H1 (cell line): ENCODE data around the gene RFPL3. TPM values are rescaled to one million over a fixed set of nuclear protein-coding genes. Genes with fewer than 3 reads are reported as not detected.

Experiments used
- GTF2F1 ChIP-seq: IDR thresholded peaks from 2 replicates; pipeline ENCODE4 v1.6.1; 2012; ENCODE audit warnings: low read depth, low read length, improper control_type of control experiment, borderline replicate concordance
- KDM5A ChIP-seq: fragments of 200-600 bp; IDR thresholded peaks from 2 replicates; pipeline ENCODE4 v1.7.1; 2012; ENCODE audit warnings: mild to moderate bottlenecking, low read length, inconsistent platforms, mixed read lengths
- RBBP5 ChIP-seq: IDR thresholded peaks from 2 replicates; pipeline ENCODE4 v1.7.1; 2012; ENCODE audit warnings: low read depth, mild to moderate bottlenecking, inconsistent platforms, low read length, moderate library complexity, borderline replicate concordance
- SAP30 ChIP-seq: fragments of 300-600 bp; sonication (generic); IDR thresholded peaks from 2 replicates; pipeline ENCODE4 v1.7.1; 2012; ENCODE audit warnings: low read length, moderate library complexity, mild to moderate bottlenecking, inconsistent platforms; ENCODE audit not compliant: insufficient read depth, insufficient replicate concordance
- SIN3A ChIP-seq, 2 experiments: IDR thresholded peaks in 1 of 2; conservative IDR thresholded peaks in 1 of 2; 2 replicates each; pipeline ENCODE4 v1.6.1; 2011 to 2012; ENCODE audit warnings: low read length in 2 of 2, improper control_type of control experiment in 1 of 2, low read depth in 1 of 2, mild to moderate bottlenecking in 1 of 2
- SP4 ChIP-seq: IDR thresholded peaks from 2 replicates; pipeline ENCODE4 v1.6.1; 2012; ENCODE audit warnings: low read length, inconsistent platforms
- TAF1 ChIP-seq: IDR thresholded peaks from 2 replicates; pipeline ENCODE4 v1.6.1; 2011; ENCODE audit warnings: mild to moderate bottlenecking, low read depth, low read length
- polyA plus RNA-seq, 7 experiments: library from polyadenylated mRNA; depleted of rRNA in 3 of 7; stranded (reverse) in 5 of 7; unstranded in 2 of 7; fragments of >200 nt in 5 of 7; fragments of 200-250 nt in 2 of 7; gene quantifications; 1 replicate in 5 of 7; 2 replicates in 1 of 7; 4 replicates in 1 of 7; pipeline versions ENCODE4 v1.2.1 to v1.2.3, GENCODE V29; 2011 to 2013; ENCODE audit warnings: missing spikeins in 2 of 7, mixed read lengths in 2 of 7
- total RNA-seq: library from RNA; stranded (reverse); fragmentation: NEBNext Ultra II Directional; extraction: Animal tissue kit (Norgen Biotek cat#: 25700); gene quantifications from 2 replicates; pipeline ENCODE4 v1.2.1, GENCODE V29; 2021
- TF ChIP-seq, protein P1 (sequence below): fragments of 300-600 bp; sonication (generic); IDR thresholded peaks from 2 replicates; pipeline ENCODE4 v1.7.1; 2012; ENCODE audit warnings: low read length, moderate library complexity, mild to moderate bottlenecking, inconsistent platforms; ENCODE audit not compliant: insufficient replicate concordance

Gene RFPL3
- total and polyA plus RNA-seq, 2 of the 8 experiments (the other 6 are each of a cell fraction or from before 2014, with no cell fraction given) = 0.08 to 0.24 TPM

- TF ChIP-seq SP4 (no peak), RBBP5 (no peak), SAP30 (no peak), GTF2F1 (no peak), KDM5A (no peak), SIN3A (conservative IDR thresholded peaks at IDR 0.05 in 1 of 2, IDR thresholded peaks at IDR 0.05 in 1 of 2; ENCODE audit: low read depth in 1 of 2, low read length in 2 of 2) (no peak), TAF1 (no peak)
- TF ChIP-seq, protein P1, sequence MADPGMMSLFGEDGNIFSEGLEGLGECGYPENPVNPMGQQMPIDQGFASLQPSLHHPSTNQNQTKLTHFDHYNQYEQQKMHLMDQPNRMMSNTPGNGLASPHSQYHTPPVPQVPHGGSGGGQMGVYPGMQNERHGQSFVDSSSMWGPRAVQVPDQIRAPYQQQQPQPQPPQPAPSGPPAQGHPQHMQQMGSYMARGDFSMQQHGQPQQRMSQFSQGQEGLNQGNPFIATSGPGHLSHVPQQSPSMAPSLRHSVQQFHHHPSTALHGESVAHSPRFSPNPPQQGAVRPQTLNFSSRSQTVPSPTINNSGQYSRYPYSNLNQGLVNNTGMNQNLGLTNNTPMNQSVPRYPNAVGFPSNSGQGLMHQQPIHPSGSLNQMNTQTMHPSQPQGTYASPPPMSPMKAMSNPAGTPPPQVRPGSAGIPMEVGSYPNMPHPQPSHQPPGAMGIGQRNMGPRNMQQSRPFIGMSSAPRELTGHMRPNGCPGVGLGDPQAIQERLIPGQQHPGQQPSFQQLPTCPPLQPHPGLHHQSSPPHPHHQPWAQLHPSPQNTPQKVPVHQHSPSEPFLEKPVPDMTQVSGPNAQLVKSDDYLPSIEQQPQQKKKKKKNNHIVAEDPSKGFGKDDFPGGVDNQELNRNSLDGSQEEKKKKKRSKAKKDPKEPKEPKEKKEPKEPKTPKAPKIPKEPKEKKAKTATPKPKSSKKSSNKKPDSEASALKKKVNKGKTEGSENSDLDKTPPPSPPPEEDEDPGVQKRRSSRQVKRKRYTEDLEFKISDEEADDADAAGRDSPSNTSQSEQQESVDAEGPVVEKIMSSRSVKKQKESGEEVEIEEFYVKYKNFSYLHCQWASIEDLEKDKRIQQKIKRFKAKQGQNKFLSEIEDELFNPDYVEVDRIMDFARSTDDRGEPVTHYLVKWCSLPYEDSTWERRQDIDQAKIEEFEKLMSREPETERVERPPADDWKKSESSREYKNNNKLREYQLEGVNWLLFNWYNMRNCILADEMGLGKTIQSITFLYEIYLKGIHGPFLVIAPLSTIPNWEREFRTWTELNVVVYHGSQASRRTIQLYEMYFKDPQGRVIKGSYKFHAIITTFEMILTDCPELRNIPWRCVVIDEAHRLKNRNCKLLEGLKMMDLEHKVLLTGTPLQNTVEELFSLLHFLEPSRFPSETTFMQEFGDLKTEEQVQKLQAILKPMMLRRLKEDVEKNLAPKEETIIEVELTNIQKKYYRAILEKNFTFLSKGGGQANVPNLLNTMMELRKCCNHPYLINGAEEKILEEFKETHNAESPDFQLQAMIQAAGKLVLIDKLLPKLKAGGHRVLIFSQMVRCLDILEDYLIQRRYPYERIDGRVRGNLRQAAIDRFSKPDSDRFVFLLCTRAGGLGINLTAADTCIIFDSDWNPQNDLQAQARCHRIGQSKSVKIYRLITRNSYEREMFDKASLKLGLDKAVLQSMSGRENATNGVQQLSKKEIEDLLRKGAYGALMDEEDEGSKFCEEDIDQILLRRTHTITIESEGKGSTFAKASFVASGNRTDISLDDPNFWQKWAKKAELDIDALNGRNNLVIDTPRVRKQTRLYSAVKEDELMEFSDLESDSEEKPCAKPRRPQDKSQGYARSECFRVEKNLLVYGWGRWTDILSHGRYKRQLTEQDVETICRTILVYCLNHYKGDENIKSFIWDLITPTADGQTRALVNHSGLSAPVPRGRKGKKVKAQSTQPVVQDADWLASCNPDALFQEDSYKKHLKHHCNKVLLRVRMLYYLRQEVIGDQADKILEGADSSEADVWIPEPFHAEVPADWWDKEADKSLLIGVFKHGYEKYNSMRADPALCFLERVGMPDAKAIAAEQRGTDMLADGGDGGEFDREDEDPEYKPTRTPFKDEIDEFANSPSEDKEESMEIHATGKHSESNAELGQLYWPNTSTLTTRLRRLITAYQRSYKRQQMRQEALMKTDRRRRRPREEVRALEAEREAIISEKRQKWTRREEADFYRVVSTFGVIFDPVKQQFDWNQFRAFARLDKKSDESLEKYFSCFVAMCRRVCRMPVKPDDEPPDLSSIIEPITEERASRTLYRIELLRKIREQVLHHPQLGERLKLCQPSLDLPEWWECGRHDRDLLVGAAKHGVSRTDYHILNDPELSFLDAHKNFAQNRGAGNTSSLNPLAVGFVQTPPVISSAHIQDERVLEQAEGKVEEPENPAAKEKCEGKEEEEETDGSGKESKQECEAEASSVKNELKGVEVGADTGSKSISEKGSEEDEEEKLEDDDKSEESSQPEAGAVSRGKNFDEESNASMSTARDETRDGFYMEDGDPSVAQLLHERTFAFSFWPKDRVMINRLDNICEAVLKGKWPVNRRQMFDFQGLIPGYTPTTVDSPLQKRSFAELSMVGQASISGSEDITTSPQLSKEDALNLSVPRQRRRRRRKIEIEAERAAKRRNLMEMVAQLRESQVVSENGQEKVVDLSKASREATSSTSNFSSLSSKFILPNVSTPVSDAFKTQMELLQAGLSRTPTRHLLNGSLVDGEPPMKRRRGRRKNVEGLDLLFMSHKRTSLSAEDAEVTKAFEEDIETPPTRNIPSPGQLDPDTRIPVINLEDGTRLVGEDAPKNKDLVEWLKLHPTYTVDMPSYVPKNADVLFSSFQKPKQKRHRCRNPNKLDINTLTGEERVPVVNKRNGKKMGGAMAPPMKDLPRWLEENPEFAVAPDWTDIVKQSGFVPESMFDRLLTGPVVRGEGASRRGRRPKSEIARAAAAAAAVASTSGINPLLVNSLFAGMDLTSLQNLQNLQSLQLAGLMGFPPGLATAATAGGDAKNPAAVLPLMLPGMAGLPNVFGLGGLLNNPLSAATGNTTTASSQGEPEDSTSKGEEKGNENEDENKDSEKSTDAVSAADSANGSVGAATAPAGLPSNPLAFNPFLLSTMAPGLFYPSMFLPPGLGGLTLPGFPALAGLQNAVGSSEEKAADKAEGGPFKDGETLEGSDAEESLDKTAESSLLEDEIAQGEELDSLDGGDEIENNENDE = no peak
- TF ChIP-seq, all 59 proteins: peak for 0
Measured at GRCh38 chr22:32331918-32332725, 25.5 kb upstream of the RFPL3 start (continued).
